IMR-90 (cell line): ENCODE results near the gene HCFC1. TPM values are rescaled to one million over a fixed set of nuclear protein-coding genes. Genes with fewer than 3 reads are reported as not detected.

ENCODE experiments used
- ATAC-seq: fragments of 200-7000 bp; cut with Tn5 transposase; 2 replicates; pipeline ENCODE4 v1.9.1; 2020; ENCODE audit warnings: low read depth, mild to moderate bottlenecking, moderate library complexity
- BruUV-seq: library from RNA; stranded (reverse); fragments of 400-500 nt; replicated peaks from 2 replicates; lab custom pipeline; 2021; lab: Mats Ljungman, UMichigan
- CTCF ChIA-PET: fragments of 300-600 bp; formaldehyde crosslinking; extraction: SDS; loops from one replicate; lab custom pipeline; 2021; ENCODE audit warnings: antibody characterized with exemption; lab: Yijun Ruan, JAX
- POLR2A ChIA-PET: fragments of 300-600 bp; sonication (Branson Sonifier 250); formaldehyde crosslinking; loops from one replicate; lab custom pipeline; 2022; ENCODE audit warnings: antibody characterized with exemption; ENCODE audit not compliant: unreplicated experiment; lab: Charles Lee
- DNase-seq: peaks from one replicate; pipeline ENCODE4 v3.0.0; 2013
- H2AFZ ChIP-seq: replicated peaks from 2 replicates; pipeline ENCODE3; 2013; ENCODE audit warnings: low read length, mild to moderate bottlenecking; ENCODE audit not compliant: poor library complexity
- H2AK5ac ChIP-seq: 2 replicates; pipeline ENCODE4 v1.6.1; 2013; ENCODE audit warnings: low read depth, low read length, inconsistent platforms
- H2AK9ac ChIP-seq: replicated peaks from 2 replicates; pipeline ENCODE3; 2013; ENCODE audit warnings: mild to moderate bottlenecking, low read depth, low read length, moderate library complexity; ENCODE audit not compliant: poor library complexity
- H2BK120ac ChIP-seq: 2 replicates; pipeline ENCODE4 v1.6.1; 2013; ENCODE audit warnings: low read depth, low read length, inconsistent platforms
- H2BK15ac ChIP-seq: 3 replicates; pipeline ENCODE4 v1.6.1; 2013; ENCODE audit warnings: low read depth, low read length, inconsistent platforms
- H2BK20ac ChIP-seq: 2 replicates; pipeline ENCODE4 v1.6.1; 2013; ENCODE audit warnings: low read depth, mild to moderate bottlenecking, inconsistent platforms, low read length, moderate library complexity
- H2BK5ac ChIP-seq: 2 replicates; pipeline ENCODE4 v1.6.1; 2013; ENCODE audit warnings: mild to moderate bottlenecking, low read depth, low read length, inconsistent platforms; ENCODE audit not compliant: poor library complexity, severe bottlenecking
- H3K14ac ChIP-seq: replicated peaks from 2 replicates; pipeline ENCODE4 v1.6.1; 2013; ENCODE audit warnings: low read depth, low read length, inconsistent platforms
- H3K18ac ChIP-seq: 2 replicates; pipeline ENCODE4 v1.6.1; 2013; ENCODE audit warnings: low read depth, low read length, control low read depth
- H3K23ac ChIP-seq: 2 replicates; pipeline ENCODE4 v1.6.1; 2013; ENCODE audit warnings: low read depth, low read length, inconsistent platforms
- H3K27ac ChIP-seq: 2 replicates; pipeline ENCODE4 v1.5.1; 2013; ENCODE audit warnings: mild to moderate bottlenecking, control low read depth, low read length; ENCODE audit not compliant: insufficient read depth
- H3K27me3 ChIP-seq: 2 replicates; pipeline ENCODE4 v1.6.1; 2013; ENCODE audit warnings: low read length; ENCODE audit not compliant: control insufficient read depth, insufficient read depth
- H3K36me3 ChIP-seq: 2 replicates; pipeline ENCODE4 v1.6.1; 2013; ENCODE audit warnings: low read length, mixed read lengths; ENCODE audit not compliant: control insufficient read depth, insufficient read depth
- H3K4ac ChIP-seq: 2 replicates; pipeline ENCODE4 v1.6.1; 2013; ENCODE audit warnings: low read depth, low read length, inconsistent platforms
- H3K4me1 ChIP-seq: 2 replicates; pipeline ENCODE4 v1.6.1; 2013; ENCODE audit warnings: low read length, mixed read lengths; ENCODE audit not compliant: control insufficient read depth, insufficient read depth
- H3K4me2 ChIP-seq: 2 replicates; pipeline ENCODE4 v1.6.1; 2013; ENCODE audit warnings: low read depth, mild to moderate bottlenecking, control low read depth, low read length, moderate library complexity
- H3K4me3 ChIP-seq: 2 replicates; pipeline ENCODE4 v1.5.1; 2013; ENCODE audit warnings: low read depth, mild to moderate bottlenecking, control low read depth, low read length, moderate library complexity; ENCODE audit not compliant: insufficient read depth
- H3K56ac ChIP-seq: 2 replicates; pipeline ENCODE4 v1.6.1; 2013; ENCODE audit warnings: low read length, inconsistent platforms; ENCODE audit not compliant: insufficient read depth; ENCODE audit errors: extremely low read depth
- H3K79me1 ChIP-seq, 2 experiments: 2 replicates each; pipeline ENCODE4 v1.6.1; 2013; ENCODE audit warnings: low read length in 2 of 2, inconsistent platforms in 1 of 2, low read depth in 1 of 2
- H3K9ac ChIP-seq: 2 replicates; pipeline ENCODE4 v1.6.1; 2013; ENCODE audit warnings: low read depth, low read length, control low read depth
- H3K9me1 ChIP-seq: 2 replicates; pipeline ENCODE4 v1.6.1; 2013; ENCODE audit warnings: low read length, inconsistent platforms; ENCODE audit not compliant: insufficient read depth
- H3K9me3 ChIP-seq: 2 replicates; pipeline ENCODE4 v1.6.1; 2013; ENCODE audit warnings: low read length; ENCODE audit not compliant: control insufficient read depth, insufficient read depth
- H4K20me1 ChIP-seq: 2 replicates; pipeline ENCODE4 v1.6.1; 2013; ENCODE audit warnings: low read length, inconsistent platforms; ENCODE audit not compliant: insufficient read depth
- H4K5ac ChIP-seq: 2 replicates; pipeline ENCODE4 v1.6.1; 2013; ENCODE audit warnings: mild to moderate bottlenecking, low read depth, low read length, control low read depth
- H4K8ac ChIP-seq, 2 experiments: 2 replicates each; pipeline ENCODE4 v1.6.1; 2013; ENCODE audit warnings: low read depth in 2 of 2, low read length in 2 of 2, control low read depth in 1 of 2, inconsistent platforms in 1 of 2
- H4K91ac ChIP-seq: 2 replicates; pipeline ENCODE4 v1.6.1; 2013; ENCODE audit warnings: low read depth, low read length, inconsistent platforms; ENCODE audit not compliant: insufficient read depth
- CEBPB ChIP-seq: IDR thresholded peaks from 2 replicates; pipeline ENCODE4 v1.6.1; 2012; ENCODE audit warnings: low read depth, low read length, improper control_type of control experiment
- NFE2L2 ChIP-seq: fragments of 150-350 bp; IDR thresholded peaks from 2 replicates; pipeline ENCODE4 v1.6.1; 2016; ENCODE audit warnings: low read depth, mild to moderate bottlenecking, low read length
- WGBS, 2 experiments: methylation state at CpG; one replicate each; pipeline versions ENCODE4 v1.1.5 to v1.1.7; 2013; ENCODE audit warnings: missing lambda C conversion rate in 2 of 2; ENCODE audit not compliant: insufficient read length in 1 of 2; ENCODE audit errors: extremely low coverage in 2 of 2; 5-methylcytosine and 5-hydroxymethylcytosine counted together
- dilution Hi-C: fragments of 300-500 bp; cut with HindIII; formaldehyde crosslinking; loops from one replicate; pipeline ENCODE4 v1.14.3; 2018; ENCODE audit warnings: low sequenced_read_pairs; ENCODE audit not compliant: unreplicated experiment
- in situ Hi-C: fragments of 300-500 bp; cut with MboI; formaldehyde crosslinking; loops from 3 replicates; pipeline ENCODE4 v1.14.3; 2019; ENCODE audit warnings: low sequenced_read_pairs, inconsistent platforms, mixed read lengths
- intact Hi-C: fragments of 100-400 bp; cut with micrococcal nuclease; formaldehyde crosslinking; loops from 2 replicates; pipeline ENCODE4 v1.10.0; 2022
- polyA plus RNA-seq, 3 experiments: library from polyadenylated mRNA; depleted of rRNA; stranded (reverse); fragments of >200 nt; gene quantifications; 2 replicates each; pipeline ENCODE4 v1.2.3, GENCODE V29; 2012; ENCODE audit warnings: low replicate concordance in 1 of 3
- total RNA-seq: library from RNA; depleted of rRNA; stranded (reverse); fragments of >200 nt; gene quantifications from 2 replicates; pipeline ENCODE4 v1.2.3, GENCODE V29; 2012

Gene HCFC1
- total and polyA plus RNA-seq, 2 of the 4 experiments (the other 2 are of a cell fraction): 3.2 to 17.6 TPM

GRCh38 chrX:153965406-153965805 is 6.2 kb downstream of the HCFC1 start:
- WGBS, 2 experiments: no CpG with 5 or more reads among the region's 5 CpGs
- H3K36me3 ChIP-seq: peaks cover 33% of the 10 kb centered on the region

More at GRCh38 chrX:153965406-153965805, 6.2 kb downstream of the HCFC1 start:
- Histone ChIP-seq H3K4me3 (no peak overlapping the region), H4K91ac (no peak overlapping the region), H3K9ac (no peak overlapping the region), H2BK5ac (no peak overlapping the region), H2BK15ac (no peak overlapping the region), H3K56ac (no peak overlapping the region), H3K4me1 (peaks cover 18% of the 10 kb centered on the region), H3K9me3 (no peaks in the 10 kb centered on the region), H2AFZ (no peak overlapping the region), H2BK20ac (no peak overlapping the region), H3K9me1 (peaks cover 9% of the 10 kb centered on the region; the same call in 1 of the 2 replicates), H3K79me1 (peaks cover 5 to 22% of the 10 kb centered on the region in 2 experiments; a peak in 3 of 4 replicates), H3K4ac (no peak overlapping the region), H3K23ac (no peak overlapping the region), H2BK120ac (no peak overlapping the region), H2AK5ac (no peak overlapping the region), H2AK9ac (no peak overlapping the region), H3K4me2 (no peak overlapping the region), H4K8ac (no peak overlapping the region), H3K27ac (no peak overlapping the region), H4K20me1 (peaks cover 76% of the 10 kb centered on the region), H4K5ac (no peak overlapping the region), H3K18ac (no peak overlapping the region), H3K27me3 (no peaks in the 10 kb centered on the region), H3K14ac (no peak overlapping the region)
- in situ Hi-C loops: loop anchor here (10.0 kb wide), 1 partner anchor 201 kb away; the partner anchor contains the start of gene PLXNB3
- CTCF ChIA-PET: no interaction called here
- intact Hi-C loops: no loop called here
- BruUV-seq: no TSS peak
- dilution Hi-C loops: no loop called here
- ATAC-seq (no peak), DNase-seq (no peak)
- POLR2A ChIA-PET: no interaction called here
- TF ChIP-seq CEBPB (no peak), NFE2L2 (no peak)
